Measurements from ENCODE around the gene QRFP.

Gene QRFP

GRCh38 chr9:130843049-130843908, 53.3 kb downstream of the QRFP start:
- no peak for TF ChIP-seq MAX (IDR thresholded peaks at IDR 0.05)
- TF ChIP-seq TAF1 (IDR thresholded peaks at IDR 0.05; ENCODE audit: low read depth) = no peak
- no peak for TF ChIP-seq EGR1 (IDR thresholded peaks at IDR 0.05)
- no peak for TF ChIP-seq YY1 (IDR thresholded peaks at IDR 0.05; ENCODE audit: low read depth)
- no peak for TF ChIP-seq EP300 (IDR thresholded peaks at IDR 0.05; ENCODE audit: borderline replicate concordance)
- no peak for TF ChIP-seq USF1 (IDR thresholded peaks at IDR 0.05)
